GM23248 (cell line): ENCODE measurements around the gene MPND.

Source experiments
- EZH2 ChIP-seq: fragments of 200-600 bp; sonication (generic); IDR thresholded peaks from 2 replicates; pipeline ENCODE4 v1.6.1; 2018; ENCODE audit warnings: antibody characterized with exemption, mild to moderate bottlenecking; ENCODE audit not compliant: insufficient read depth, poor library complexity, severe bottlenecking
- EZH2phosphoT487 ChIP-seq: fragments of 200-600 bp; sonication (generic); IDR thresholded peaks from 2 replicates; pipeline ENCODE4 v1.6.1; 2018; ENCODE audit warnings: antibody characterized with exemption, moderate library complexity, mild to moderate bottlenecking, low read depth; ENCODE audit not compliant: insufficient read depth

DNA sequence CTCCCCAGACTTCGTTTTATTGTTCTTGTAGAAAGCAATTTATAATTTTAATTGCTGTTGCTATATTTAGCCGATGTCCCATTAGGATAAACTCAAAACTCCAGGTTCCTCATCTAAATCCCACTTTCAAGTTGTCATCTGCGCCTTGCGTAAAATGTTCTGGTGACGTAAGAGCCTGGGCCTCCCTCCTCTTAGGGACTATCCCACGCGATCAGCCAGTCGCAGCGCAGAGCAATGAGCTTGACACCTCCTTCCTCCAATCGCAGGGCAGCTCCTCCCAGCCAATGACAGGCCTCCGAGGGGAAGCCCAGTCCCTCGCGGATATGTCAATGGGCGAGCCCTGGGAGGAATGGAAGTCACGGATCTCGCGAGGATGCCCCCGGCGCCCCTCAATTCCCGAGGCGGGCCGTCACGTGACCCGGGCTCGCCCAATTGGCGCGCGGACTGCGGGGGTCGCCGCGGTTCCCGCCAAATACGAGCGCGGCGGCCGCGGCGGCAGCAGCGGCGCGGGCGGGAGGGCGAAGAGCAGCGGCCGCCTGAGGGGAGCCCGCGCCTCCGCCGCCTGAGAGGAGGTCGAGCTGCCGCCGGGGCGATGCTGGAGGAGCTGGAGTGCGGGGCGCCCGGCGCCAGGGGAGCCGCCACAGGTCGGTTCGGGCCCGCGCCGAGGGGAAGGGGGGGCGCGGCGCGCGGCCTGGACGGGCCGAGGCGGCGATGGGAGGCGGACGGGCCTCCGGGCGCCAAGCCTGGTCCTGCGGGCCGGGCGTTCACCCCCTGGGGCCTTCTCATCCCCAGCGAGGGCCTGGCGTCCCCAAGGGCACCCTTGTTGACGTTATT, 59.0 kb downstream of the MPND start, which contains the start of gene CHAF1A:
- no peak for TF ChIP-seq EZH2
- no peak for TF ChIP-seq EZH2phosphoT487
